Endothelial cell of umbilical vein (primary cell): ENCODE measurements around the gene LRIT2. TPM values are rescaled to one million over a fixed set of nuclear protein-coding genes. Genes with fewer than 3 reads are reported as not detected.

ENCODE experiments used
- BruUV-seq: library from RNA; stranded (reverse); fragments of 400-500 nt; replicated peaks from 2 replicates; lab custom pipeline; 2021; lab: Mats Ljungman, UMichigan
- CTCF ChIA-PET: fragments of 300-600, 350-600 bp; sonication (Branson Sonifier 250); formaldehyde crosslinking; loops from one replicate; lab custom pipeline; 2021; ENCODE audit warnings: antibody characterized with exemption, inconsistent platforms; lab: Charles Lee
- POLR2A ChIA-PET: fragments of 300-600, 350-600 bp; sonication (Branson Sonifier 250); formaldehyde crosslinking; loops from one replicate; lab custom pipeline; 2021; ENCODE audit warnings: antibody characterized with exemption, inconsistent platforms; lab: Charles Lee
- DNase-seq: peaks from one replicate; pipeline ENCODE4 v3.0.0-alpha.2; 2011; ENCODE audit warnings: low read depth, low spot score
- FAIRE-seq: peaks from 2 replicates; lab custom pipeline; 2011; peaks lifted over from hg19 to GRCh38; lab: Jason Lieb, UNC
- H2AFZ ChIP-seq: 2 replicates; pipeline ENCODE4 v1.6.0; 2012; ENCODE audit warnings: low read depth, low read length, control low read depth, inconsistent platforms
- H3K27ac ChIP-seq: 2 replicates; pipeline ENCODE4 v1.5.1; 2011; ENCODE audit warnings: low read depth, mild to moderate bottlenecking, control low read depth, low read length, moderate library complexity; ENCODE audit not compliant: insufficient read depth
- H3K27me3 ChIP-seq, 2 experiments: 2 replicates each; pipeline versions ENCODE4 v1.6.0 to v1.6.1; 2011; ENCODE audit warnings: low read length in 2 of 2, mixed read lengths in 1 of 2; ENCODE audit not compliant: control insufficient read depth in 2 of 2, insufficient read depth in 2 of 2
- H3K36me3 ChIP-seq, 2 experiments: 2 replicates in 1 of 2; 3 replicates in 1 of 2; pipeline ENCODE4 v1.5.1; 2011; ENCODE audit warnings: low read length in 2 of 2, mild to moderate bottlenecking in 1 of 2, moderate library complexity in 1 of 2; ENCODE audit not compliant: control insufficient read depth in 2 of 2, insufficient read depth in 2 of 2; ENCODE audit errors: extremely low read depth in 1 of 2
- H3K4me1 ChIP-seq: 3 replicates; pipeline ENCODE4 v1.5.1; 2011; ENCODE audit warnings: mild to moderate bottlenecking, low read length; ENCODE audit not compliant: control insufficient read depth, insufficient read depth; ENCODE audit errors: extremely low read depth
- H3K4me2 ChIP-seq: 2 replicates; pipeline ENCODE4 v1.6.1; 2011; ENCODE audit warnings: low read length, control low read depth, mixed read lengths; ENCODE audit not compliant: insufficient read depth
- H3K4me3 ChIP-seq, 3 experiments: fragments of 200-600 bp in 1 of 3; sonication (generic), shearing (Covaris generic) in 1 of 3; replicated peaks in 1 of 3; 2 replicates each; pipeline ENCODE4 v1.5.1; 2011 to 2016; ENCODE audit warnings: control low read depth in 3 of 3, low read length in 3 of 3, mild to moderate bottlenecking in 2 of 3, inconsistent platforms in 1 of 3, low read depth in 1 of 3, moderate library complexity in 1 of 3; ENCODE audit not compliant: insufficient read depth in 1 of 3
- H3K79me2 ChIP-seq: 2 replicates; pipeline ENCODE4 v1.6.0; 2012; ENCODE audit warnings: low read length, inconsistent platforms; ENCODE audit not compliant: control insufficient read depth, insufficient read depth
- H3K9ac ChIP-seq: replicated peaks from 2 replicates; pipeline ENCODE3; 2011; ENCODE audit warnings: low read length, control low read depth; ENCODE audit not compliant: insufficient read depth; ENCODE audit errors: extremely low read depth
- H3K9me1 ChIP-seq: replicated peaks from 3 replicates; pipeline ENCODE4 v1.6.0; 2011; ENCODE audit warnings: mild to moderate bottlenecking, low read length; ENCODE audit not compliant: control insufficient read depth, insufficient read depth; ENCODE audit errors: extremely low read depth
- H3K9me3 ChIP-seq: replicated peaks from 2 replicates; pipeline ENCODE4 v1.5.1; 2012; ENCODE audit warnings: low read length, inconsistent platforms; ENCODE audit not compliant: control insufficient read depth, insufficient read depth
- H4K20me1 ChIP-seq: replicated peaks from 2 replicates; pipeline ENCODE3; 2011; ENCODE audit warnings: mild to moderate bottlenecking, low read length; ENCODE audit not compliant: control insufficient read depth, insufficient read depth; ENCODE audit errors: extremely low read depth
- EZH2 ChIP-seq: IDR thresholded peaks from 2 replicates; pipeline ENCODE4 v1.6.1; 2012; ENCODE audit warnings: borderline replicate concordance, low read depth, mild to moderate bottlenecking, moderate library complexity, low read length, inconsistent platforms; ENCODE audit not compliant: severe bottlenecking
- FOS ChIP-seq: IDR thresholded peaks from 2 replicates; pipeline ENCODE4 v1.6.1; 2011; ENCODE audit warnings: mild to moderate bottlenecking, low read length, moderate library complexity, borderline replicate concordance; ENCODE audit not compliant: insufficient read depth
- GATA2 ChIP-seq: IDR thresholded peaks from 2 replicates; pipeline ENCODE4 v1.7.0; 2011; ENCODE audit warnings: low read depth, mild to moderate bottlenecking, moderate library complexity, mixed read lengths, low read length; ENCODE audit not compliant: insufficient read length, insufficient read depth
- JUN ChIP-seq: IDR thresholded peaks from 2 replicates; pipeline ENCODE4 v1.6.1; 2011; ENCODE audit warnings: borderline replicate concordance, low read depth; ENCODE audit not compliant: insufficient read length, insufficient read depth
- MYC ChIP-seq: IDR thresholded peaks from one replicate; pipeline ENCODE4 v1.6.1; 2011; ENCODE audit warnings: mild to moderate bottlenecking, low read depth, low read length
- POLR2AphosphoS5 ChIP-seq: IDR thresholded peaks from 2 replicates; pipeline ENCODE4 v1.6.1; 2012; ENCODE audit warnings: low read depth, mild to moderate bottlenecking, control low read depth, low read length, moderate library complexity; ENCODE audit not compliant: insufficient read depth
- dilution Hi-C: fragments of 300-500 bp; cut with MboI; formaldehyde crosslinking; loops from one replicate; pipeline ENCODE4 v1.15.0; 2019; ENCODE audit warnings: low sequenced_read_pairs; ENCODE audit not compliant: extremely low pct_ligation_motif_present
- intact Hi-C: fragments of 100-400 bp; cut with micrococcal nuclease; formaldehyde crosslinking; loops from one replicate; pipeline ENCODE4 v1.10.0; 2022
- polyA plus RNA-seq, 4 experiments: library from polyadenylated mRNA; depleted of rRNA in 3 of 4; stranded (reverse) in 3 of 4; unstranded in 1 of 4; fragments of >200 nt; gene quantifications; 2 replicates each; pipeline versions ENCODE4 v1.2.1 to v1.2.3, GENCODE V29; 2011 to 2012; ENCODE audit warnings: missing spikeins in 1 of 4
- total RNA-seq: library from RNA; stranded (reverse); gene quantifications from 2 replicates; pipeline ENCODE4 v1.2.3, GENCODE V29; 2021
- TF ChIP-seq, protein P1 (sequence below): IDR thresholded peaks from 2 replicates; pipeline ENCODE4 v1.6.1; 2011; ENCODE audit not compliant: insufficient read depth, insufficient read length
- TF ChIP-seq, protein P2 (sequence below), 2 donors: IDR thresholded peaks; 1 replicate in 1 of 2; 2 replicates in 1 of 2; pipeline ENCODE4 v1.5.1; 2011; ENCODE audit warnings: low read length in 2 of 2, mild to moderate bottlenecking in 2 of 2, moderate library complexity in 2 of 2, control low read depth in 1 of 2, inconsistent platforms in 1 of 2, low read depth in 1 of 2; ENCODE audit not compliant: insufficient read depth in 1 of 2; ENCODE audit errors: extremely low read depth in 1 of 2

Gene LRIT2
- total and polyA plus RNA-seq, 2 donors (not counting 3 experiments of a cell fraction or from before 2014, with no cell fraction given): not detected

DNA sequence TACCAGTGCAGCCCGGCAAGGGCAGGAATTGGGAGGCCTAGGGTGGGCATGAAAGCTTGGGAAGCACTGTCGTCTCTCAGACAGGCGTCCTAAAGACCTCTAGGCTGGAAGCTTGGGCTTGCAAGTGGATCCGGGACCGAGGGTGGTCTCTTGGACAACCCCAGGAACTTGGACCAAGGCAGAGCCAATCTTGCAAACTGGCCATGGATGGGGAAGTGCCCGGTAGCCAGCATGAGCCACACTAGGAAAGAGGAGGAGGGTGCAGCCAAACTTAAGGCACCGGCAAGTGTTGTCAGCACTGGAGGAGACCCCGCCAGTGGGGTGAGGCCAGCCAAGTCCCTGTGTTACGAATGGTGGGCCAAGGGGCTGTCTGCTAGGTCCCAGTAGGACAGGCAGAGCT is 8.5 kb downstream of the LRIT2 start:
- peaks cover 0 to 5% of the 10 kb centered on the region in 2 experiments for H3K27me3 ChIP-seq
- no peaks in the 10 kb centered on the region for H3K9me3 ChIP-seq
- no peaks in the 10 kb centered on the region for H3K79me2 ChIP-seq
- intact Hi-C loops: no loop called here
- no peak overlapping the region for H3K4me3 ChIP-seq
- no peak overlapping the region for H3K4me2 ChIP-seq
- no peaks in the 10 kb centered on the region for H3K36me3 ChIP-seq
- BruUV-seq: no TSS peak
- no peaks in the 10 kb centered on the region for H3K9me1 ChIP-seq
- no peak for DNase-seq
- dilution Hi-C loops: no loop called here
- TF ChIP-seq MYC (no peak), EZH2 (no peak), FOS (no peak), POLR2AphosphoS5 (no peak), GATA2 (no peak), JUN (no peak)
- TF ChIP-seq, protein P1, sequence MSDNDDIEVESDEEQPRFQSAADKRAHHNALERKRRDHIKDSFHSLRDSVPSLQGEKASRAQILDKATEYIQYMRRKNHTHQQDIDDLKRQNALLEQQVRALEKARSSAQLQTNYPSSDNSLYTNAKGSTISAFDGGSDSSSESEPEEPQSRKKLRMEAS: no peak
- TF ChIP-seq, protein P2, sequence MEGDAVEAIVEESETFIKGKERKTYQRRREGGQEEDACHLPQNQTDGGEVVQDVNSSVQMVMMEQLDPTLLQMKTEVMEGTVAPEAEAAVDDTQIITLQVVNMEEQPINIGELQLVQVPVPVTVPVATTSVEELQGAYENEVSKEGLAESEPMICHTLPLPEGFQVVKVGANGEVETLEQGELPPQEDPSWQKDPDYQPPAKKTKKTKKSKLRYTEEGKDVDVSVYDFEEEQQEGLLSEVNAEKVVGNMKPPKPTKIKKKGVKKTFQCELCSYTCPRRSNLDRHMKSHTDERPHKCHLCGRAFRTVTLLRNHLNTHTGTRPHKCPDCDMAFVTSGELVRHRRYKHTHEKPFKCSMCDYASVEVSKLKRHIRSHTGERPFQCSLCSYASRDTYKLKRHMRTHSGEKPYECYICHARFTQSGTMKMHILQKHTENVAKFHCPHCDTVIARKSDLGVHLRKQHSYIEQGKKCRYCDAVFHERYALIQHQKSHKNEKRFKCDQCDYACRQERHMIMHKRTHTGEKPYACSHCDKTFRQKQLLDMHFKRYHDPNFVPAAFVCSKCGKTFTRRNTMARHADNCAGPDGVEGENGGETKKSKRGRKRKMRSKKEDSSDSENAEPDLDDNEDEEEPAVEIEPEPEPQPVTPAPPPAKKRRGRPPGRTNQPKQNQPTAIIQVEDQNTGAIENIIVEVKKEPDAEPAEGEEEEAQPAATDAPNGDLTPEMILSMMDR (IDR thresholded peaks at IDR 0.05; ENCODE audit: extremely low read depth in 1 of 2, insufficient read depth in 1 of 2, low read depth in 1 of 2, low read length in 2 of 2): no peak
- no peak overlapping the region for H3K9ac ChIP-seq
- H3K27ac ChIP-seq: no peak overlapping the region
- POLR2A ChIA-PET: no interaction called here
- no peak overlapping the region for H2AFZ ChIP-seq
- FAIRE-seq: no peak
- no peaks in the 10 kb centered on the region for H4K20me1 ChIP-seq
- CTCF ChIA-PET: interaction anchor here (1.1 to 1.2 kb wide), 2 partner anchors 20 to 320 kb away, joined by 3 read pairs; no protein-coding TSS in a partner anchor
- no peaks in the 10 kb centered on the region for H3K4me1 ChIP-seq
